ENCODE results near the gene SCN9A.

Gene SCN9A

GRCh38 chr2:166167449-166167848 is 208.3 kb downstream of the SCN9A start:
- no peak overlapping the region for H3K4me3 ChIP-seq (ENCODE audit: low read depth, low read length)
- TF ChIP-seq, protein P1, sequence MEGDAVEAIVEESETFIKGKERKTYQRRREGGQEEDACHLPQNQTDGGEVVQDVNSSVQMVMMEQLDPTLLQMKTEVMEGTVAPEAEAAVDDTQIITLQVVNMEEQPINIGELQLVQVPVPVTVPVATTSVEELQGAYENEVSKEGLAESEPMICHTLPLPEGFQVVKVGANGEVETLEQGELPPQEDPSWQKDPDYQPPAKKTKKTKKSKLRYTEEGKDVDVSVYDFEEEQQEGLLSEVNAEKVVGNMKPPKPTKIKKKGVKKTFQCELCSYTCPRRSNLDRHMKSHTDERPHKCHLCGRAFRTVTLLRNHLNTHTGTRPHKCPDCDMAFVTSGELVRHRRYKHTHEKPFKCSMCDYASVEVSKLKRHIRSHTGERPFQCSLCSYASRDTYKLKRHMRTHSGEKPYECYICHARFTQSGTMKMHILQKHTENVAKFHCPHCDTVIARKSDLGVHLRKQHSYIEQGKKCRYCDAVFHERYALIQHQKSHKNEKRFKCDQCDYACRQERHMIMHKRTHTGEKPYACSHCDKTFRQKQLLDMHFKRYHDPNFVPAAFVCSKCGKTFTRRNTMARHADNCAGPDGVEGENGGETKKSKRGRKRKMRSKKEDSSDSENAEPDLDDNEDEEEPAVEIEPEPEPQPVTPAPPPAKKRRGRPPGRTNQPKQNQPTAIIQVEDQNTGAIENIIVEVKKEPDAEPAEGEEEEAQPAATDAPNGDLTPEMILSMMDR (IDR thresholded peaks at IDR 0.05; ENCODE audit: borderline replicate concordance, insufficient read depth, low read depth, low read length): no peak

GRCh38 chr2:166163775-166164174 is 212.0 kb downstream of the SCN9A start:
- H3K4me3 ChIP-seq (ENCODE audit: low read depth, low read length): no peak overlapping the region
- TF ChIP-seq, protein P1 (IDR thresholded peaks at IDR 0.05; ENCODE audit: borderline replicate concordance, insufficient read depth, low read depth, low read length): no peak

- no peak overlapping the region for H3K4me3 ChIP-seq (ENCODE audit: low read depth, low read length)
- TF ChIP-seq, protein P1 (IDR thresholded peaks at IDR 0.05; ENCODE audit: borderline replicate concordance, insufficient read depth, low read depth, low read length): no peak
Observed at GRCh38 chr2:166158546-166158945, 217.2 kb downstream of the SCN9A start.

- TF ChIP-seq, protein P1 (IDR thresholded peaks at IDR 0.05; ENCODE audit: borderline replicate concordance, insufficient read depth, low read depth, low read length): no peak
Observed at GRCh38 chr2:166157578-166157977, 218.2 kb downstream of the SCN9A start.

GRCh38 chr2:166156985-166157490 is 218.7 kb downstream of the SCN9A start:
- TF ChIP-seq, protein P1 (IDR thresholded peaks at IDR 0.05; ENCODE audit: borderline replicate concordance, insufficient read depth, low read depth, low read length): no peak
- no peak overlapping the region for H3K4me3 ChIP-seq (ENCODE audit: low read depth, low read length)

More at GRCh38 chr2:166157578-166157977, 218.2 kb downstream of the SCN9A start:
- H3K4me3 ChIP-seq (ENCODE audit: low read depth, low read length): no peak overlapping the region

DNA sequence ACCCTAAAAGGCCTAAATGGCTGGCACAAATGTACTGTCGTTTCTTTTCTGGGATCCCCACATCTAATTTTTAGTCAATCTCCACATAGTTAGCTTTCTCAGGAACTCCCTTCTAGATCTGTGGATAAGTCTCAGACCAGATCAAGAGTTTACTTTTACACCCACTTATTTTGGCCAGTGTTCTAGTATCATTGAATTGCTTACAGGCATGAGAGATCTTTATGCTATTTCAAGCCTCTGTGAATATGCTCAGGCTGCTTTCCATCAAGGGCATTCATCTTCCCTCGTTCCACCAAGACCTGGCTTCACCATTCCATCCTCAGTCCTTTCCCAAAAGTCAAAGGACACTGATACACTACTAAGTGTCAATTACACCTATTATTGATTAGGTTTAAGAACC is 220.2 kb downstream of the SCN9A start:
- H3K4me3 ChIP-seq (ENCODE audit: low read depth, low read length): no peak overlapping the region
- TF ChIP-seq, protein P1 (IDR thresholded peaks at IDR 0.05; ENCODE audit: borderline replicate concordance, insufficient read depth, low read depth, low read length): no peak

GRCh38 chr2:166154685-166155338 is 220.9 kb downstream of the SCN9A start:
- TF ChIP-seq, protein P1 (IDR thresholded peaks at IDR 0.05; ENCODE audit: borderline replicate concordance, insufficient read depth, low read depth, low read length): no peak
- no peak overlapping the region for H3K4me3 ChIP-seq (ENCODE audit: low read depth, low read length)
